ENCODE results near the gene WSCD1.

The WSCD1 gene

GRCh38 chr17:6166492-6167179 is 96.5 kb downstream of the WSCD1 start:
- TF ChIP-seq, protein P1, sequence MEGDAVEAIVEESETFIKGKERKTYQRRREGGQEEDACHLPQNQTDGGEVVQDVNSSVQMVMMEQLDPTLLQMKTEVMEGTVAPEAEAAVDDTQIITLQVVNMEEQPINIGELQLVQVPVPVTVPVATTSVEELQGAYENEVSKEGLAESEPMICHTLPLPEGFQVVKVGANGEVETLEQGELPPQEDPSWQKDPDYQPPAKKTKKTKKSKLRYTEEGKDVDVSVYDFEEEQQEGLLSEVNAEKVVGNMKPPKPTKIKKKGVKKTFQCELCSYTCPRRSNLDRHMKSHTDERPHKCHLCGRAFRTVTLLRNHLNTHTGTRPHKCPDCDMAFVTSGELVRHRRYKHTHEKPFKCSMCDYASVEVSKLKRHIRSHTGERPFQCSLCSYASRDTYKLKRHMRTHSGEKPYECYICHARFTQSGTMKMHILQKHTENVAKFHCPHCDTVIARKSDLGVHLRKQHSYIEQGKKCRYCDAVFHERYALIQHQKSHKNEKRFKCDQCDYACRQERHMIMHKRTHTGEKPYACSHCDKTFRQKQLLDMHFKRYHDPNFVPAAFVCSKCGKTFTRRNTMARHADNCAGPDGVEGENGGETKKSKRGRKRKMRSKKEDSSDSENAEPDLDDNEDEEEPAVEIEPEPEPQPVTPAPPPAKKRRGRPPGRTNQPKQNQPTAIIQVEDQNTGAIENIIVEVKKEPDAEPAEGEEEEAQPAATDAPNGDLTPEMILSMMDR (conservative IDR thresholded peaks at IDR 0.05; ENCODE audit: control insufficient read depth, insufficient read depth, low read depth, low read length), result no peak
- no peak overlapping the region for H3K4me3 ChIP-seq (ENCODE audit: control insufficient read depth, low read depth, low read length)
- no peak for DNase-seq (ENCODE audit: low read depth)

DNA sequence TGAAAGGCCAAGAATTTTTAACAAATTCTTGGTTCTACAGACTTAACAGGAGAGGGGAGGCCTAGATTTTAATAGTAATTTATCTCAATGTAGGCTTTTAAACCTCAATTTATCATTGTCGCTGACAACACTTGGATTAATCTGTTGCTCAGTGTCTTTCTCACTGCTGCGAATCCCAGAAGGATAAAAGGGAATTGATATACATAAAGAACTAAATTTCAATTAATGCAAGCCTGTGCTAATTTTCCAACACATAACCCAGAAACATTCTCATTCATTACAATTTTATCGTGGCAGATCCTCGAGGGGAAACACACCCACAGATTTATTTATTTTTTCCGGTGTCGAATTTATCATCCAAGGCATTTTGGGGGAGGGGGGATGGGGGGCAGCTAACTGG is 98.1 kb downstream of the WSCD1 start:
- DNase-seq (ENCODE audit: low read depth), result no peak
- H3K4me3 ChIP-seq (ENCODE audit: control insufficient read depth, low read depth, low read length), result no peak overlapping the region
- TF ChIP-seq, protein P1 (conservative IDR thresholded peaks at IDR 0.05; ENCODE audit: control insufficient read depth, insufficient read depth, low read depth, low read length), result no peak

DNA sequence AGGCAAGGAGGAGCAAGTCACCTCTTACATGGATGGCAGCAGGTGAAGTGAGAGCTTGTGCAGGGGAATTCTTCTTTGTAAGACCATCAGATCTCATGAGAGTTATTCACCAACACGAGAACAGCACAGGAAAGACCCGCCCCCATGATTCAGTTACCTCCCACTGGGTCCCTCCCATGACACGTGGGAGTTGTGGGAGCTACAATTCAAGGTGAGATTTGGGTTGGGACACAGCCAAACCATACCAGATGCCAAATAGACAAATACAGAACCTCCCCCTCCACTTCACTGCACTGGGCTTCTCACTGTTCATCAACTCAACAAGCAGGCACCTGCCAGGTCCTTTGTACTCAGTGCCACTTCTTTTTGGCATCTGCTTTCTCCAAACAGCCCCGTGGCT is 100.2 kb downstream of the WSCD1 start:
- no peak overlapping the region for H3K4me3 ChIP-seq (ENCODE audit: control insufficient read depth, low read depth, low read length)
- TF ChIP-seq, protein P1 (conservative IDR thresholded peaks at IDR 0.05; ENCODE audit: control insufficient read depth, insufficient read depth, low read depth, low read length), result no peak
- DNase-seq (ENCODE audit: low read depth), result no peak

- TF ChIP-seq, protein P1 (conservative IDR thresholded peaks at IDR 0.05; ENCODE audit: control insufficient read depth, insufficient read depth, low read depth, low read length), result no peak
- no peak for DNase-seq (ENCODE audit: low read depth)
- no peak overlapping the region for H3K4me3 ChIP-seq (ENCODE audit: control insufficient read depth, low read depth, low read length)
Measured at GRCh38 chr17:6172642-6173330, 102.6 kb downstream of the WSCD1 start.

GRCh38 chr17:6173653-6174052 is 103.5 kb downstream of the WSCD1 start:
- TF ChIP-seq, protein P1 (conservative IDR thresholded peaks at IDR 0.05; ENCODE audit: control insufficient read depth, insufficient read depth, low read depth, low read length), result no peak
- no peak for DNase-seq (ENCODE audit: low read depth)

More at GRCh38 chr17:6173653-6174052, 103.5 kb downstream of the WSCD1 start:
- H3K4me3 ChIP-seq (ENCODE audit: control insufficient read depth, low read depth, low read length), result no peak overlapping the region
